Epithelial cell of proximal tubule (primary cell): Measurements from ENCODE around the gene TRAF1. TPM values are rescaled to one million over a fixed set of nuclear protein-coding genes. Genes with fewer than 3 reads are reported as not detected.
A peak's percentile ranks its signal among the peaks of the same experiment; 100 is the strongest.

Source experiments
- DNase-seq: peaks from one replicate; pipeline ENCODE4 v3.0.0-alpha.2; 2011; ENCODE audit warnings: low read depth
- H3K4me3 ChIP-seq: 2 replicates; pipeline ENCODE4 v1.5.1; 2011; ENCODE audit warnings: low read depth, mild to moderate bottlenecking, low read length
- total RNA-seq: library from RNA; depleted of rRNA; stranded (reverse); fragments of >200 nt; gene quantifications from 2 replicates; pipeline ENCODE4 v1.2.3, GENCODE V29; 2015
- TF ChIP-seq, protein P1 (sequence below): conservative IDR thresholded peaks from 2 replicates; pipeline ENCODE4 v1.5.1; 2012; ENCODE audit warnings: low read depth, mild to moderate bottlenecking, low read length

Gene TRAF1
- total RNA-seq, 1 donor from 2014 or later: 5.9 TPM

GRCh38 chr9:120928483-120929228 is 2.1 kb upstream of the TRAF1 start:
- H3K4me3 ChIP-seq: peak overlapping the region; percentile 78
- DNase-seq: no peak
- TF ChIP-seq, protein P1, sequence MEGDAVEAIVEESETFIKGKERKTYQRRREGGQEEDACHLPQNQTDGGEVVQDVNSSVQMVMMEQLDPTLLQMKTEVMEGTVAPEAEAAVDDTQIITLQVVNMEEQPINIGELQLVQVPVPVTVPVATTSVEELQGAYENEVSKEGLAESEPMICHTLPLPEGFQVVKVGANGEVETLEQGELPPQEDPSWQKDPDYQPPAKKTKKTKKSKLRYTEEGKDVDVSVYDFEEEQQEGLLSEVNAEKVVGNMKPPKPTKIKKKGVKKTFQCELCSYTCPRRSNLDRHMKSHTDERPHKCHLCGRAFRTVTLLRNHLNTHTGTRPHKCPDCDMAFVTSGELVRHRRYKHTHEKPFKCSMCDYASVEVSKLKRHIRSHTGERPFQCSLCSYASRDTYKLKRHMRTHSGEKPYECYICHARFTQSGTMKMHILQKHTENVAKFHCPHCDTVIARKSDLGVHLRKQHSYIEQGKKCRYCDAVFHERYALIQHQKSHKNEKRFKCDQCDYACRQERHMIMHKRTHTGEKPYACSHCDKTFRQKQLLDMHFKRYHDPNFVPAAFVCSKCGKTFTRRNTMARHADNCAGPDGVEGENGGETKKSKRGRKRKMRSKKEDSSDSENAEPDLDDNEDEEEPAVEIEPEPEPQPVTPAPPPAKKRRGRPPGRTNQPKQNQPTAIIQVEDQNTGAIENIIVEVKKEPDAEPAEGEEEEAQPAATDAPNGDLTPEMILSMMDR: no peak

DNA sequence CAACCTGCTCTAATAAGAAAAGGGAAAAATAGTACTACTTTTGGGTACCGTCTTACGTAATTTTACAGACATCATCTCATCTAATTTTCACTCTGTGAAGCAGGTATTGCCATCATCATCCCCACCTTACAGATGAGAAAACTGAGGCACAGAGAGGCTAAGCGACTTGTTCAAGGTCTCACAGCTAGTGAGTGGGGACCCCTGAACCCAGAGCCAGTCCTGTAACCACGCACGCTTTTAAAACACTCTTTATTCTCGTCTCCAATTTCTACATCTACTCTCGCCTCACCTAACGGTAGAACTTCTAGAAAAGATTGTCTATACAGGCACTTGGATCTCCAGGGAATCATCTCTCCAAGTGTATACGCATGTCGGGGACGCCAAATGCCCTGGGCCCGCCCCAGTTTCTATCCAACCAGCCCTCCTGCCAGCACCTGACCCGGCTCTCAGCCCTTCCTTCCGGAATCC is 1.5 kb upstream of the TRAF1 start:
- DNase-seq: no peak
- TF ChIP-seq, protein P1: no peak
- peak overlapping the region; percentile 78 for H3K4me3 ChIP-seq

- DNase-seq: no peak
- no peak overlapping the region for H3K4me3 ChIP-seq
- TF ChIP-seq, protein P1: no peak
Measured at GRCh38 chr9:120927269-120928014, 846 bp upstream of the TRAF1 start.

DNA sequence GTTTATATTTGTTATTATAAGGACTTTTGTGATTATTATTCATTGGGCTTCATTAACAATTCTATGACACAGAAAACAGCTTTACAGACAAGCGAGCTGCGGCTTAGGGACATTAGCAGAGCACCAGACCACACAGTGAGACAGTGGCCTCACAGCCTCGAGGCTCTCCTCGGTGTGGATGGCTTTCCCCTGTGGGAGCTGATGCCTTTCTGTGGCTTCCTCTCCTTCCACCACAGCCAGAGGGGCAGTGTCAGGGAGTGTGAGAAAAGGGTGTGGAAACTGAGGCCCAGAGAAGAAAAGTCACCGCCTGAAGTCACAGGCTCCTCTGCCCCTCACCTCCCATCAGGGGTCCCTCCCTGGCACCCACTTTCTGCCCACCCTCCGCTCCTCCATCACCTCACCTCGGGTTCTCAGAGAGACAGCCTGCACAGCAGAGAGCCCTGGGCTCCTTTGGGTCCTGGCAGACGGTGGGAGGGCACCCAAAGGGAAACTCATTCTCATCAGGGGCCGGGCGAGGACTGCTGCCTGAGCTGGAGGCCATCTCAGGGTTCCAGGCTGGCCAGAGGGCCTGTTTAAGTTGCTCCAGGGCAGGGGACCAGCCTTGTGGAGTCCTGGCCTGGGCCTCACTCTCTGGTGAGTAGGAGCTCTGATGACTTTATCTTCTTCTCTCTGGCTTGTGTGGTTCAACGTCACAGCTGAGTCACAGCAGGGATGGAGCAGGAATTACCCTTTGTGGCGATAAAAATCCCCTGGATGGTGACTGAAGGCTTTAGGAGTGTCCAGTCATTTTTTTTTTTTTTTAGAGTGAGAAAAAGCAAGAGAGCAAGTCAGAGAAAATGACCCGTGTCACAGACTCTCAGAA is 830 bp downstream of the TRAF1 start:
- DNase-seq: no peak
- no peak overlapping the region for H3K4me3 ChIP-seq
- TF ChIP-seq, protein P1: no peak

- no peak for DNase-seq
- TF ChIP-seq, protein P1: no peak
- H3K4me3 ChIP-seq: no peak overlapping the region
Measured at GRCh38 chr9:120924698-120925534, 1.7 kb downstream of the TRAF1 start.

DNA sequence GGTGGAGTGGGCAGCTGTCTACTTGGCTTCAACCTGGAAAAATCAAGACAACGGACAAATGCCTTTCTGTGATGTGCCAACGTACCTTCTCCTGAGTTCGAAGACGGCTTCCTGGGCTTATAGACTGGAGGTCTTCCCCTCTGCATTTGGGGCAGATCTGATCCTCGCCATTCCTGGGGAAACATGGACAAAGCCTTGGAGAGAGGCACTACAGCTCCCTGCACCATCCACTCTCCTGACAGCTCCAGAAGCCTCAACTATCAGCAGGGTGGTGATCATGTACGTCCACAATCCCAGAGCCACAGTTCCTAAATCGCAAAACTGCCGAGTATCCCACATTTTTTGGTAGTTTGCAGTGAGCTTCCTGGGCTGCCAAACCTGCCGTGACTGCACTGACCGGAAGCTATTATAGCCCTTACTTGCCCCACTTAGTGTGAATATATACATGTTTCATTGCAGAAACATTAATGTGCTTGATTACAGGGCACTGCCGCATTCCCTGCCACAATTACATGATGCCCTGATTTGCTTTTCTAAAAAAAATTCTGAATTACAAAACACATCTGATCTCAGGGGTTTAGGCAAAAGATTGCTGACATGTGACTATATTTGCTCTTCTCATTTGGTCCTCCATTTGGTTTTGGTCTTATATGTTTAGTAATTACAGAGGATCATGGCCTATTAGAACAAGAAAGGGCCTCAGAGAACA is 2.8 kb downstream of the TRAF1 start:
- no peak for DNase-seq
- TF ChIP-seq, protein P1: no peak

More for the DNA sequence above, 2.8 kb downstream of the TRAF1 start:
- no peak overlapping the region for H3K4me3 ChIP-seq
